Endothelial cell of umbilical vein (primary cell): ENCODE measurements around the gene ANO1. TPM values are rescaled to one million over a fixed set of nuclear protein-coding genes. Genes with fewer than 3 reads are reported as not detected.

ENCODE experiments used
- BruUV-seq: library from RNA; stranded (reverse); fragments of 400-500 nt; replicated peaks from 2 replicates; lab custom pipeline; 2021; lab: Mats Ljungman, UMichigan
- CTCF ChIA-PET: fragments of 300-600, 350-600 bp; sonication (Branson Sonifier 250); formaldehyde crosslinking; loops from one replicate; lab custom pipeline; 2021; ENCODE audit warnings: antibody characterized with exemption, inconsistent platforms; lab: Charles Lee
- POLR2A ChIA-PET: fragments of 300-600, 350-600 bp; sonication (Branson Sonifier 250); formaldehyde crosslinking; loops from one replicate; lab custom pipeline; 2021; ENCODE audit warnings: antibody characterized with exemption, inconsistent platforms; lab: Charles Lee
- DNase-seq: peaks from one replicate; pipeline ENCODE4 v3.0.0-alpha.2; 2011; ENCODE audit warnings: low read depth, low spot score
- FAIRE-seq: peaks from 2 replicates; lab custom pipeline; 2011; peaks lifted over from hg19 to GRCh38; lab: Jason Lieb, UNC
- H2AFZ ChIP-seq: 2 replicates; pipeline ENCODE4 v1.6.0; 2012; ENCODE audit warnings: low read depth, low read length, control low read depth, inconsistent platforms
- H3K27ac ChIP-seq: 2 replicates; pipeline ENCODE4 v1.5.1; 2011; ENCODE audit warnings: low read depth, mild to moderate bottlenecking, control low read depth, low read length, moderate library complexity; ENCODE audit not compliant: insufficient read depth
- H3K27me3 ChIP-seq, 2 experiments: 2 replicates each; pipeline versions ENCODE4 v1.6.0 to v1.6.1; 2011; ENCODE audit warnings: low read length in 2 of 2, mixed read lengths in 1 of 2; ENCODE audit not compliant: control insufficient read depth in 2 of 2, insufficient read depth in 2 of 2
- H3K36me3 ChIP-seq, 2 experiments: 2 replicates in 1 of 2; 3 replicates in 1 of 2; pipeline ENCODE4 v1.5.1; 2011; ENCODE audit warnings: low read length in 2 of 2, mild to moderate bottlenecking in 1 of 2, moderate library complexity in 1 of 2; ENCODE audit not compliant: control insufficient read depth in 2 of 2, insufficient read depth in 2 of 2; ENCODE audit errors: extremely low read depth in 1 of 2
- H3K4me1 ChIP-seq: 3 replicates; pipeline ENCODE4 v1.5.1; 2011; ENCODE audit warnings: mild to moderate bottlenecking, low read length; ENCODE audit not compliant: control insufficient read depth, insufficient read depth; ENCODE audit errors: extremely low read depth
- H3K4me2 ChIP-seq: 2 replicates; pipeline ENCODE4 v1.6.1; 2011; ENCODE audit warnings: low read length, control low read depth, mixed read lengths; ENCODE audit not compliant: insufficient read depth
- H3K4me3 ChIP-seq, 3 experiments: fragments of 200-600 bp in 1 of 3; sonication (generic), shearing (Covaris generic) in 1 of 3; replicated peaks in 1 of 3; 2 replicates each; pipeline ENCODE4 v1.5.1; 2011 to 2016; ENCODE audit warnings: control low read depth in 3 of 3, low read length in 3 of 3, mild to moderate bottlenecking in 2 of 3, inconsistent platforms in 1 of 3, low read depth in 1 of 3, moderate library complexity in 1 of 3; ENCODE audit not compliant: insufficient read depth in 1 of 3
- H3K79me2 ChIP-seq: 2 replicates; pipeline ENCODE4 v1.6.0; 2012; ENCODE audit warnings: low read length, inconsistent platforms; ENCODE audit not compliant: control insufficient read depth, insufficient read depth
- H3K9ac ChIP-seq: replicated peaks from 2 replicates; pipeline ENCODE3; 2011; ENCODE audit warnings: low read length, control low read depth; ENCODE audit not compliant: insufficient read depth; ENCODE audit errors: extremely low read depth
- H3K9me1 ChIP-seq: replicated peaks from 3 replicates; pipeline ENCODE4 v1.6.0; 2011; ENCODE audit warnings: mild to moderate bottlenecking, low read length; ENCODE audit not compliant: control insufficient read depth, insufficient read depth; ENCODE audit errors: extremely low read depth
- H3K9me3 ChIP-seq: replicated peaks from 2 replicates; pipeline ENCODE4 v1.5.1; 2012; ENCODE audit warnings: low read length, inconsistent platforms; ENCODE audit not compliant: control insufficient read depth, insufficient read depth
- H4K20me1 ChIP-seq: replicated peaks from 2 replicates; pipeline ENCODE3; 2011; ENCODE audit warnings: mild to moderate bottlenecking, low read length; ENCODE audit not compliant: control insufficient read depth, insufficient read depth; ENCODE audit errors: extremely low read depth
- GATA2 ChIP-seq: IDR thresholded peaks from 2 replicates; pipeline ENCODE4 v1.7.0; 2011; ENCODE audit warnings: low read depth, mild to moderate bottlenecking, moderate library complexity, mixed read lengths, low read length; ENCODE audit not compliant: insufficient read length, insufficient read depth
- JUN ChIP-seq: IDR thresholded peaks from 2 replicates; pipeline ENCODE4 v1.6.1; 2011; ENCODE audit warnings: borderline replicate concordance, low read depth; ENCODE audit not compliant: insufficient read length, insufficient read depth
- POLR2AphosphoS5 ChIP-seq: IDR thresholded peaks from 2 replicates; pipeline ENCODE4 v1.6.1; 2012; ENCODE audit warnings: low read depth, mild to moderate bottlenecking, control low read depth, low read length, moderate library complexity; ENCODE audit not compliant: insufficient read depth
- dilution Hi-C: fragments of 300-500 bp; cut with MboI; formaldehyde crosslinking; loops from one replicate; pipeline ENCODE4 v1.15.0; 2019; ENCODE audit warnings: low sequenced_read_pairs; ENCODE audit not compliant: extremely low pct_ligation_motif_present
- intact Hi-C: fragments of 100-400 bp; cut with micrococcal nuclease; formaldehyde crosslinking; loops from one replicate; pipeline ENCODE4 v1.10.0; 2022
- polyA plus RNA-seq, 4 experiments: library from polyadenylated mRNA; depleted of rRNA in 3 of 4; stranded (reverse) in 3 of 4; unstranded in 1 of 4; fragments of >200 nt; gene quantifications; 2 replicates each; pipeline versions ENCODE4 v1.2.1 to v1.2.3, GENCODE V29; 2011 to 2012; ENCODE audit warnings: missing spikeins in 1 of 4
- total RNA-seq: library from RNA; stranded (reverse); gene quantifications from 2 replicates; pipeline ENCODE4 v1.2.3, GENCODE V29; 2021
- TF ChIP-seq, protein P1 (sequence below): IDR thresholded peaks from 2 replicates; pipeline ENCODE4 v1.6.1; 2011; ENCODE audit not compliant: insufficient read depth, insufficient read length

ANO1 gene
- total and polyA plus RNA-seq, 2 donors (not counting 3 experiments of a cell fraction or from before 2014, with no cell fraction given) = 0.03 to 0.40 TPM

DNA sequence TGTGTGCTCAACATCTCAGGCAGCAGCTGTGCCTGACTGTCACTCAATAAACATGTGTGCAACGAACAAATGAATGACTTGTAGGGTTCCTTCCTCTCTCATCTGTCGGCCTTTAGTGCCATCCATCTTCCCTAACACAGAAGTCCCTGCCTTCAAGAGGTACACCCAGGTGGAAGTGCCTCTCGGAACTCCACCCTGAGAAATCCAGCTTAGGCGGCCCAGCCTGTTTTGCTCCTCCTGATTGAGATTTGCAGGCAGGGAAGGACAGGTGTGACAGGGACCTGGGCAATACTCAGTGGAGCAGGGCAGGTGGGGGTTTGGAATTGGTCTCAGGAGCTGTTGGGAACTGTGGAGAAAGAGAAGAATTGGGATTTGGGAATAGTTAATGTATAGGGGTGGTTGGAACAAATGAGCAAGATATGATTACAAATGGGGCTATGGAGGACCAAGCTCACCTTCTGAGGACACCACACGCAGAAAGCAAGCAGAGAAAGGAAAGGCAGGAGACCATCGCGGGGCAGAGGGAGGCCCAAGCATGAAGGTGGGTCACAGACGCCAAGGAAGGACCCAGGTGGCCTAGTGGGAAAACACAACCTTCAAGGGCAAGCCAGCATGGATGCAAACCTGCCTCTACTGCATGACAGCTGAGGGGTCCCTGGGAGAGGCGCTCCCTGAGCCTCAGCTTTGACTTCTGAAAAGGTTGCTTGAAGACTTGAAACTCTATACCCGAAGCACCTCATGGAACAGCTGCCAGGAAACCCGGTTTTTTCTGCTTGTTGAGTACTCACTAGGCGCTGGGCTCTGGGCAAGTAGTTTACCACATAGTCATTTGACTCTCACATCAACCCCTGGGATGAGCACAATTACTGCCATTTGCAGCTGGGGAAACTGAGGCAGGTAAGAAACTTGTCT, 40.9 kb upstream of the ANO1 start:
- ChIA-PET CTCF (interaction anchor here (0.9 kb wide), 1 partner anchor 79 kb away, joined by 3 read pairs; no protein-coding TSS in a partner anchor), POLR2A (no interaction called here)
- no peak for TF ChIP-seq JUN
- no peak for TF ChIP-seq POLR2AphosphoS5
- TF ChIP-seq, protein P1, sequence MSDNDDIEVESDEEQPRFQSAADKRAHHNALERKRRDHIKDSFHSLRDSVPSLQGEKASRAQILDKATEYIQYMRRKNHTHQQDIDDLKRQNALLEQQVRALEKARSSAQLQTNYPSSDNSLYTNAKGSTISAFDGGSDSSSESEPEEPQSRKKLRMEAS = no peak
- no peak for TF ChIP-seq GATA2
- no peak overlapping the region for H2AFZ ChIP-seq
- FAIRE-seq = no peak
- no peak overlapping the region for H3K9ac ChIP-seq
- dilution Hi-C loops (no loop called here), intact Hi-C loops (no loop called here)
- H3K27me3 ChIP-seq = peaks cover 0 to under 1% of the 10 kb centered on the region in 2 experiments
- BruUV-seq = no TSS peak
- H3K9me3 ChIP-seq = no peaks in the 10 kb centered on the region
- H3K4me1 ChIP-seq = no peaks in the 10 kb centered on the region
- H3K36me3 ChIP-seq = no peaks in the 10 kb centered on the region
- no peak overlapping the region for H3K4me3 ChIP-seq
- DNase-seq = no peak
- H3K4me2 ChIP-seq = no peak overlapping the region
- H3K9me1 ChIP-seq = no peaks in the 10 kb centered on the region
- no peak overlapping the region for H3K27ac ChIP-seq
- no peaks in the 10 kb centered on the region for H3K79me2 ChIP-seq
- H4K20me1 ChIP-seq = no peaks in the 10 kb centered on the region
